NT2/D1 (cell line): ENCODE results near the gene ADAMTS18.

Experiments used
- SUZ12 ChIP-seq: IDR thresholded peaks from 2 replicates; pipeline ENCODE4 v1.6.1; 2011; ENCODE audit not compliant: insufficient read length, insufficient read depth; ENCODE audit errors: extremely low read depth
- YY1 ChIP-seq: IDR thresholded peaks from 2 replicates; pipeline ENCODE4 v1.6.1; 2011; ENCODE audit not compliant: insufficient read length, insufficient read depth
- ZNF274 ChIP-seq: IDR thresholded peaks from 2 replicates; pipeline ENCODE4 v1.6.1; 2011; ENCODE audit warnings: mild to moderate bottlenecking, low read depth, low read length

DNA sequence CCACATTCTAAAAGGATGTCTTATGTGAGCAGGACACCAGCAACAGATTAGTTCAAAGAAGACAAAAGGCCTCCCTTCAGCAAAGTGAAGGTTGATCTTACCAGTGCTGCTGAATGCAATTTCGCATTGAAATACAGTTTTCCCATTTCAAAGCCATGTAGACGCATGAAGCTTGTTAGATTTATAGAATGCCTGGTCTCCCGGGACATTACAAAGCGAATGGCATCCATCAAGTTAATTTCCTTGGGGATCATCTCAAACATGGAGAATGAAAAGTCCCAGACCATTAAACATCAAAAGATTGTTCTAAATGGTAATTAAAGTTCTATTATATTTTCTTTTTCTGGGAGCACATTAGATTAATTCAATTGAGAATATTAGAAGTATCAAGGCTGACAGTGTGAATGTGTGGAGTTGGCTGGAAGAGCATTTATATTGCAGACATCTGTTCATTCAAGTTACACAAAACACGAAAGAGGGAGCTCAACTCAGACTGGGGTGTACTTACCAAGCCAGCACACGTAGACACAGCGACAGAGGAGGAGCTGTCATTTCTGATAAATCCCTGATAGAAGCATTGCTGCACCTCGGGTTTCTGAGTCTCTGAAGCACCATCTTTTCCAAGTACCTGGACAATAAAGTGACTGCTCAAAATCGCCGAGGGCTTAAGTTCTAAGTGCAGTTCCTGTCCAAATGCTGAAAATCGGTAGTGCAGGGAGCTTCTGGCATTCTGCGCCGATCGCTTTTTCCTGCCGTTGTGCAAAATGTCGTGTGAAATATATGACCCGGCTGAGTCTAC is 3.8 kb downstream of the ADAMTS18 start:
- no peak for TF ChIP-seq ZNF274
- TF ChIP-seq YY1, result no peak
- no peak for TF ChIP-seq SUZ12
